HUES48 (cell line): Measurements from ENCODE around the gene ACTR2.
"Not testable (repeated sequence)": the region's sequence is repeated elsewhere in the genome, so short reads cannot be mapped to it uniquely, and the experiment has no call there.

Source experiments
- H3K27ac ChIP-seq: one replicate; pipeline ENCODE4 v1.7.0; 2013; ENCODE audit warnings: low read depth, low read length, inconsistent platforms
- H3K27me3 ChIP-seq: 2 replicates; pipeline ENCODE4 v1.6.1; 2013; ENCODE audit warnings: mild to moderate bottlenecking, low read length; ENCODE audit not compliant: control insufficient read depth, insufficient read depth
- H3K36me3 ChIP-seq: 2 replicates; pipeline ENCODE4 v1.6.1; 2013; ENCODE audit warnings: low read length; ENCODE audit not compliant: control insufficient read depth, insufficient read depth
- H3K4me1 ChIP-seq: 2 replicates; pipeline ENCODE4 v1.6.1; 2013; ENCODE audit warnings: mild to moderate bottlenecking, low read length; ENCODE audit not compliant: control insufficient read depth, insufficient read depth
- H3K4me3 ChIP-seq: 2 replicates; pipeline ENCODE4 v1.5.1; 2013; ENCODE audit warnings: mild to moderate bottlenecking, low read depth, low read length
- H3K9ac ChIP-seq: 2 replicates; pipeline ENCODE4 v1.6.1; 2013; ENCODE audit warnings: mild to moderate bottlenecking, low read depth, low read length, moderate library complexity
- H3K9me3 ChIP-seq: 2 replicates; pipeline ENCODE4 v1.6.1; 2013; ENCODE audit warnings: low read length; ENCODE audit not compliant: control insufficient read depth, insufficient read depth

The ACTR2 gene

GRCh38 chr2:65313126-65313953 lies 85.7 kb downstream of the ACTR2 start:
- H3K27ac ChIP-seq = no peak overlapping the region

GRCh38 chr2:65313954-65314256 lies 86.3 kb downstream of the ACTR2 start:
- no peak overlapping the region for H3K27ac ChIP-seq
- H3K4me1 ChIP-seq = no peaks in the 10 kb centered on the region
- no peaks in the 10 kb centered on the region for H3K9me3 ChIP-seq
- no peaks in the 10 kb centered on the region for H3K27me3 ChIP-seq
- H3K36me3 ChIP-seq = peaks cover 47% of the 10 kb centered on the region
- no peak overlapping the region for H3K9ac ChIP-seq
- no peak overlapping the region for H3K4me3 ChIP-seq

More at GRCh38 chr2:65313126-65313953, 85.7 kb downstream of the ACTR2 start:
- H3K4me3 ChIP-seq = no peak overlapping the region
- H3K9me3 ChIP-seq = no peaks in the 10 kb centered on the region
- H3K9ac ChIP-seq = no peak overlapping the region
- H3K27me3 ChIP-seq = no peaks in the 10 kb centered on the region
- no peaks in the 10 kb centered on the region for H3K4me1 ChIP-seq
- H3K36me3 ChIP-seq = peaks cover 47% of the 10 kb centered on the region

- no peaks in the 10 kb centered on the region for H3K27me3 ChIP-seq
- H3K27ac ChIP-seq = no peak overlapping the region
- H3K4me3 ChIP-seq = no peak overlapping the region
- no peaks in the 10 kb centered on the region for H3K9me3 ChIP-seq
- H3K4me1 ChIP-seq = no peaks in the 10 kb centered on the region
- no peak overlapping the region for H3K9ac ChIP-seq
- peaks cover 47% of the 10 kb centered on the region for H3K36me3 ChIP-seq
Observed at GRCh38 chr2:65314801-65315441, 87.3 kb downstream of the ACTR2 start.

GRCh38 chr2:65316072-65316471 lies 88.4 kb downstream of the ACTR2 start:
- Histone ChIP-seq H3K36me3 (peaks cover 47% of the 10 kb centered on the region), H3K4me1 (no peaks in the 10 kb centered on the region), H3K4me3 (no peak overlapping the region), H3K9me3 (no peaks in the 10 kb centered on the region), H3K9ac (no peak overlapping the region), H3K27me3 (no peaks in the 10 kb centered on the region), H3K27ac (no peak overlapping the region)

GRCh38 chr2:65317351-65317750 lies 89.7 kb downstream of the ACTR2 start:
- not testable (repeated sequence) for H3K9me3 ChIP-seq, H3K27ac ChIP-seq, H3K4me1 ChIP-seq, H3K27me3 ChIP-seq, H3K9ac ChIP-seq, H3K4me3 ChIP-seq
- H3K36me3 ChIP-seq = peaks cover 38% of the 10 kb centered on the region

GRCh38 chr2:65317841-65318240 lies 90.2 kb downstream of the ACTR2 start:
- Histone ChIP-seq H3K27me3 (no peaks in the 10 kb centered on the region), H3K9ac (no peak overlapping the region), H3K36me3 (peaks cover 33% of the 10 kb centered on the region), H3K4me1 (no peaks in the 10 kb centered on the region), H3K27ac (no peak overlapping the region), H3K9me3 (no peaks in the 10 kb centered on the region), H3K4me3 (no peak overlapping the region)

GRCh38 chr2:65319072-65319673 lies 91.5 kb downstream of the ACTR2 start:
- no peak overlapping the region for H3K27ac ChIP-seq
- no peaks in the 10 kb centered on the region for H3K9me3 ChIP-seq
- H3K9ac ChIP-seq = no peak overlapping the region
- H3K4me1 ChIP-seq = no peaks in the 10 kb centered on the region
- H3K36me3 ChIP-seq = peaks cover 21% of the 10 kb centered on the region; the same call in 1 of the 2 replicates
- no peak overlapping the region for H3K4me3 ChIP-seq
- no peaks in the 10 kb centered on the region for H3K27me3 ChIP-seq

GRCh38 chr2:65319674-65320041 lies 92.0 kb downstream of the ACTR2 start:
- H3K27me3 ChIP-seq = no peaks in the 10 kb centered on the region
- no peak overlapping the region for H3K9ac ChIP-seq
- H3K4me1 ChIP-seq = no peaks in the 10 kb centered on the region
- H3K27ac ChIP-seq = no peak overlapping the region
- no peaks in the 10 kb centered on the region for H3K9me3 ChIP-seq
- H3K4me3 ChIP-seq = no peak overlapping the region
- peaks cover 17% of the 10 kb centered on the region; the same call in 1 of the 2 replicates for H3K36me3 ChIP-seq

GRCh38 chr2:65320042-65320725 lies 92.6 kb downstream of the ACTR2 start:
- H3K9ac ChIP-seq = no peak overlapping the region
- H3K36me3 ChIP-seq = peaks cover 12% of the 10 kb centered on the region; the same call in 1 of the 2 replicates
- no peak overlapping the region for H3K4me3 ChIP-seq
- H3K4me1 ChIP-seq = no peaks in the 10 kb centered on the region
- no peaks in the 10 kb centered on the region for H3K9me3 ChIP-seq
- H3K27ac ChIP-seq = no peak overlapping the region
- no peaks in the 10 kb centered on the region for H3K27me3 ChIP-seq
